HepG2 (cell line): ENCODE measurements around the gene GSDMA. TPM values are rescaled to one million over a fixed set of nuclear protein-coding genes. Genes with fewer than 3 reads are reported as not detected.

Experiments
- ATF7-NPFF ChIP-seq: sonication (generic); formaldehyde crosslinking; IDR thresholded peaks from 2 replicates; pipeline ENCODE4 v1.8.1; 2023; ENCODE audit warnings: mild to moderate bottlenecking, low read depth, missing genetic modification reagents, moderate library complexity
- CCDC6 ChIP-seq: sonication (generic); formaldehyde crosslinking; IDR thresholded peaks from 2 replicates; pipeline ENCODE4 v1.8.1; 2022; ENCODE audit warnings: mild to moderate bottlenecking, missing genetic modification reagents, moderate library complexity
- ELF3 ChIP-seq: IDR thresholded peaks from 2 replicates; pipeline ENCODE4 v1.6.1; 2016; ENCODE audit warnings: missing genetic modification reagents, missing compliant biosample characterization
- EP300 ChIP-seq, 3 experiments: sonication (generic) in 1 of 3; formaldehyde crosslinking in 1 of 3; IDR thresholded peaks; 2 replicates each; pipeline versions ENCODE4 v1.5.1 to v1.6.1; 2011 to 2020; ENCODE audit warnings: low read depth in 2 of 3, low read length in 2 of 3, borderline replicate concordance in 1 of 3, improper control_type of control experiment in 1 of 3, mild to moderate bottlenecking in 1 of 3, missing genetic modification reagents in 1 of 3, moderate library complexity in 1 of 3
- FOXO1 ChIP-seq: sonication (generic); formaldehyde crosslinking; IDR thresholded peaks from 2 replicates; pipeline ENCODE4 v1.4.0; 2020; ENCODE audit warnings: missing genetic modification reagents
- GATAD2A ChIP-seq: IDR thresholded peaks from 2 replicates; pipeline ENCODE4 v1.6.1; 2016
- GFI1 ChIP-seq: sonication (generic); formaldehyde crosslinking; IDR thresholded peaks from 2 replicates; pipeline ENCODE4 v1.5.0; 2020; ENCODE audit warnings: missing genetic modification reagents, mild to moderate bottlenecking, borderline replicate concordance
- HNF4A ChIP-seq: sonication (generic); formaldehyde crosslinking; IDR thresholded peaks from 2 replicates; pipeline ENCODE4 v1.4.0; 2020; ENCODE audit warnings: missing genetic modification reagents
- JUND ChIP-seq: sonication (generic); formaldehyde crosslinking; IDR thresholded peaks from 2 replicates; pipeline ENCODE4 v1.8.0; 2022; ENCODE audit warnings: mild to moderate bottlenecking, missing genetic modification reagents
- MAFF ChIP-seq: IDR thresholded peaks from 2 replicates; pipeline ENCODE4 v1.6.1; 2011; ENCODE audit warnings: low read depth, low read length, improper control_type of control experiment
- MED13 ChIP-seq: sonication (generic); formaldehyde crosslinking; IDR thresholded peaks from 2 replicates; pipeline ENCODE4 v1.5.0; 2020; ENCODE audit warnings: missing genetic modification reagents
- MIXL1 ChIP-seq: IDR thresholded peaks from 2 replicates; pipeline ENCODE4 v1.6.1; 2016
- PITX1 ChIP-seq: sonication (generic); formaldehyde crosslinking; IDR thresholded peaks from 2 replicates; pipeline ENCODE4 v1.5.1; 2020; ENCODE audit warnings: mild to moderate bottlenecking, missing genetic modification reagents
- PPARG ChIP-seq: conservative IDR thresholded peaks from 2 replicates; pipeline ENCODE4 v1.6.1; 2016; ENCODE audit warnings: missing biosample characterization, missing genetic modification reagents
- RCOR2 ChIP-seq: IDR thresholded peaks from 2 replicates; pipeline ENCODE4 v1.6.1; 2016; ENCODE audit warnings: missing biosample characterization, missing genetic modification reagents
- REPIN1 ChIP-seq: sonication (generic); formaldehyde crosslinking; IDR thresholded peaks from 2 replicates; pipeline ENCODE4 v1.8.0; 2022; ENCODE audit warnings: missing genetic modification reagents, low read depth, mild to moderate bottlenecking, borderline replicate concordance
- SOX6 ChIP-seq, 2 experiments: fragments of 450-650 bp in 1 of 2; sonication (generic) in 1 of 2; formaldehyde crosslinking in 1 of 2; IDR thresholded peaks; 2 replicates each; pipeline versions ENCODE4 v1.4.0 to v1.6.1; 2017 to 2020; ENCODE audit warnings: antibody characterized with exemption in 1 of 2, mild to moderate bottlenecking in 1 of 2, missing genetic modification reagents in 1 of 2
- SP2 ChIP-seq: sonication (generic); formaldehyde crosslinking; IDR thresholded peaks from 2 replicates; pipeline ENCODE4 v1.5.1; 2020; ENCODE audit warnings: mild to moderate bottlenecking, missing genetic modification reagents
- SP5 ChIP-seq: IDR thresholded peaks from 2 replicates; pipeline ENCODE4 v1.6.1; 2016; ENCODE audit warnings: low read depth, borderline replicate concordance
- TSC22D2 ChIP-seq: sonication (generic); formaldehyde crosslinking; IDR thresholded peaks from 2 replicates; pipeline ENCODE4 v1.5.1; 2020; ENCODE audit warnings: missing genetic modification reagents, mild to moderate bottlenecking, borderline replicate concordance
- ZEB1 ChIP-seq: IDR thresholded peaks from 2 replicates; pipeline ENCODE4 v1.6.1; 2012; ENCODE audit warnings: mild to moderate bottlenecking, low read depth, inconsistent platforms; ENCODE audit not compliant: insufficient replicate concordance
- ZNF367 ChIP-seq: sonication (generic); formaldehyde crosslinking; IDR thresholded peaks from 2 replicates; pipeline ENCODE4 v1.4.0; 2020; ENCODE audit warnings: missing genetic modification reagents, borderline replicate concordance
- ZSCAN31 ChIP-seq: sonication (generic); formaldehyde crosslinking; IDR thresholded peaks from 2 replicates; pipeline ENCODE4 v1.5.0; 2020; ENCODE audit warnings: low read depth, mild to moderate bottlenecking, missing genetic modification reagents
- polyA plus RNA-seq, 8 experiments: library from polyadenylated mRNA; depleted of rRNA in 3 of 8; stranded (reverse) in 7 of 8; unstranded in 1 of 8; fragments of >200 nt; fragmentation: Illumina TruSeq in 4 of 8; extraction: Trizol in 4 of 8; gene quantifications; 2 replicates each; pipeline versions ENCODE4 v1.2.1 to v1.2.3, GENCODE V29; 2011 to 2016; ENCODE audit warnings: low read depth in 4 of 8, missing spikeins in 1 of 8, mixed read lengths in 1 of 8; ENCODE audit not compliant: insufficient read depth in 1 of 8
- total RNA-seq, 5 experiments: library from RNA; depleted of rRNA; stranded (reverse); fragments of >200 nt; fragmentation: Illumina TruSeq; extraction: Trizol; gene quantifications; 2 replicates each; pipeline ENCODE4 v1.2.3, GENCODE V29; 2016; ENCODE audit warnings: low read depth in 1 of 5
- TF ChIP-seq, protein P1 (sequence below): IDR thresholded peaks from 2 replicates; pipeline ENCODE4 v1.6.1; 2016; ENCODE audit warnings: low read depth, borderline replicate concordance
- TF ChIP-seq, protein P2 (sequence below): sonication (generic); formaldehyde crosslinking; IDR thresholded peaks from 2 replicates; pipeline ENCODE4 v1.9.0; 2021; ENCODE audit warnings: missing genetic modification reagents, mild to moderate bottlenecking, borderline replicate concordance
- TF ChIP-seq, protein P3 (sequence below): sonication (generic); formaldehyde crosslinking; IDR thresholded peaks from 2 replicates; pipeline ENCODE4 v1.8.1; 2023; ENCODE audit warnings: missing genetic modification reagents, inconsistent platforms, borderline replicate concordance
- TF ChIP-seq, protein P4 (sequence below): sonication (generic); formaldehyde crosslinking; IDR thresholded peaks from 2 replicates; pipeline ENCODE4 v1.4.0; 2020; ENCODE audit warnings: mild to moderate bottlenecking, missing genetic modification reagents

Gene GSDMA
- total and polyA plus RNA-seq, 2 of the 13 experiments (the other 11 are each of a cell fraction or from before 2014, with no cell fraction given), result not detected

DNA sequence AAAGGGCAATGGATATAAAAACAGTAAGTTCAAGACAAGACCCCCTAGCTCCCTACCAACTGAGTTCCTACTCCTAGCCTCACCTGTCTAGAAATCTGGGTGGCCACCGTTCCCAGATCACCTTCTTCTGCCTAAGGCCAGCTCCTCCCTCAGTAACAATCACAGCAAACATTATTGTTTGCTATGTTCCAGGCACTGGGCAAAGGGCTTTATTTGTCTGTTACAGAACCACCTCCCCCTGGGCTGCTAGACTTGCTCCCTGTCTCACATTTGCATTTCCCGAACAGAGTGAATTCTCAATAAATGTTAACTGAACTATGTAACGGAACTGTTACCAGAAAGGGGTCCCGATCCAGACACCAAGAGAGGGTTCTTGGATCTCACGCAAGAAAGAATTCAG is 28.5 kb upstream of the GSDMA start (continued):
- TF ChIP-seq, protein P1, sequence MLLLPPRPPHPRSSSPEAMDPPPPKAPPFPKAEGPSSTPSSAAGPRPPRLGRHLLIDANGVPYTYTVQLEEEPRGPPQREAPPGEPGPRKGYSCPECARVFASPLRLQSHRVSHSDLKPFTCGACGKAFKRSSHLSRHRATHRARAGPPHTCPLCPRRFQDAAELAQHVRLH (CRISPR knock-in tag), result no peak
- TF ChIP-seq ZEB1 (no peak), SOX6 (IDR thresholded peaks at IDR 0.05) (no peak), SOX6 (CRISPR knock-in tag; IDR thresholded peaks at IDR 0.05) (peak; percentile 54), GFI1 (peak; percentile 47; the same call in 1 of the 2 replicates), FOXO1 (CRISPR knock-in tag) (peak; percentile 23; the same call in 1 of the 2 replicates), TSC22D2 (no peak), RCOR2 (peak; percentile 70), ZNF367 (CRISPR knock-in tag) (no peak), HNF4A (CRISPR knock-in tag) (peak; percentile 18; the same call in 1 of the 2 replicates), JUND (CRISPR knock-in tag) (no peak), GATAD2A (CRISPR knock-in tag) (no peak), ELF3 (peak; percentile 20; the same call in 1 of the 2 replicates), MAFF (no peak), PITX1 (CRISPR knock-in tag) (peak; percentile 58; the same call in 1 of the 2 replicates), CCDC6 (CRISPR knock-in tag) (no peak), EP300 (IDR thresholded peaks at IDR 0.05; ENCODE audit: low read depth in 2 of 2, low read length in 2 of 2) (peak in 1 of 2 experiments; percentile 10; a peak in 1 of 4 replicates), EP300 (CRISPR knock-in tag; IDR thresholded peaks at IDR 0.05; ENCODE audit: borderline replicate concordance) (no peak), MIXL1 (CRISPR knock-in tag) (0 out of 2 replicates have a peak, but pooled peaks have one; percentile 29), REPIN1 (CRISPR knock-in tag) (peak; percentile 98), SP5 (CRISPR knock-in tag) (peak; percentile 58; the same call in 1 of the 2 replicates), ZSCAN31 (CRISPR knock-in tag) (peak; percentile 17; the same call in 1 of the 2 replicates), SP2 (CRISPR knock-in tag) (no peak), MED13 (CRISPR knock-in tag) (no peak), ATF7-NPFF (no peak), PPARG (CRISPR knock-in tag) (peak; percentile 26; the same call in 1 of the 2 replicates)
- TF ChIP-seq, protein P2, sequence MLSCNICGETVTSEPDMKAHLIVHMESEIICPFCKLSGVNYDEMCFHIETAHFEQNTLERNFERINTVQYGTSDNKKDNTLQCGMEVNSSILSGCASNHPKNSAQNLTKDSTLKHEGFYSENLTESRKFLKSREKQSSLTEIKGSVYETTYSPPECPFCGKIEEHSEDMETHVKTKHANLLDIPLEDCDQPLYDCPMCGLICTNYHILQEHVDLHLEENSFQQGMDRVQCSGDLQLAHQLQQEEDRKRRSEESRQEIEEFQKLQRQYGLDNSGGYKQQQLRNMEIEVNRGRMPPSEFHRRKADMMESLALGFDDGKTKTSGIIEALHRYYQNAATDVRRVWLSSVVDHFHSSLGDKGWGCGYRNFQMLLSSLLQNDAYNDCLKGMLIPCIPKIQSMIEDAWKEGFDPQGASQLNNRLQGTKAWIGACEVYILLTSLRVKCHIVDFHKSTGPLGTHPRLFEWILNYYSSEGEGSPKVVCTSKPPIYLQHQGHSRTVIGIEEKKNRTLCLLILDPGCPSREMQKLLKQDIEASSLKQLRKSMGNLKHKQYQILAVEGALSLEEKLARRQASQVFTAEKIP, result no peak
- TF ChIP-seq, protein P3, sequence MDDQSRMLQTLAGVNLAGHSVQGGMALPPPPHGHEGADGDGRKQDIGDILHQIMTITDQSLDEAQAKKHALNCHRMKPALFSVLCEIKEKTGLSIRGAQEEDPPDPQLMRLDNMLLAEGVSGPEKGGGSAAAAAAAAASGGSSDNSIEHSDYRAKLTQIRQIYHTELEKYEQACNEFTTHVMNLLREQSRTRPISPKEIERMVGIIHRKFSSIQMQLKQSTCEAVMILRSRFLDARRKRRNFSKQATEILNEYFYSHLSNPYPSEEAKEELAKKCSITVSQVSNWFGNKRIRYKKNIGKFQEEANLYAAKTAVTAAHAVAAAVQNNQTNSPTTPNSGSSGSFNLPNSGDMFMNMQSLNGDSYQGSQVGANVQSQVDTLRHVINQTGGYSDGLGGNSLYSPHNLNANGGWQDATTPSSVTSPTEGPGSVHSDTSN (CRISPR knock-in tag), result no peak
- TF ChIP-seq, protein P4, sequence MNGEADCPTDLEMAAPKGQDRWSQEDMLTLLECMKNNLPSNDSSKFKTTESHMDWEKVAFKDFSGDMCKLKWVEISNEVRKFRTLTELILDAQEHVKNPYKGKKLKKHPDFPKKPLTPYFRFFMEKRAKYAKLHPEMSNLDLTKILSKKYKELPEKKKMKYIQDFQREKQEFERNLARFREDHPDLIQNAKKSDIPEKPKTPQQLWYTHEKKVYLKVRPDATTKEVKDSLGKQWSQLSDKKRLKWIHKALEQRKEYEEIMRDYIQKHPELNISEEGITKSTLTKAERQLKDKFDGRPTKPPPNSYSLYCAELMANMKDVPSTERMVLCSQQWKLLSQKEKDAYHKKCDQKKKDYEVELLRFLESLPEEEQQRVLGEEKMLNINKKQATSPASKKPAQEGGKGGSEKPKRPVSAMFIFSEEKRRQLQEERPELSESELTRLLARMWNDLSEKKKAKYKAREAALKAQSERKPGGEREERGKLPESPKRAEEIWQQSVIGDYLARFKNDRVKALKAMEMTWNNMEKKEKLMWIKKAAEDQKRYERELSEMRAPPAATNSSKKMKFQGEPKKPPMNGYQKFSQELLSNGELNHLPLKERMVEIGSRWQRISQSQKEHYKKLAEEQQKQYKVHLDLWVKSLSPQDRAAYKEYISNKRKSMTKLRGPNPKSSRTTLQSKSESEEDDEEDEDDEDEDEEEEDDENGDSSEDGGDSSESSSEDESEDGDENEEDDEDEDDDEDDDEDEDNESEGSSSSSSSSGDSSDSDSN (CRISPR knock-in tag), result no peak
